Epithelial cell of prostate (primary cell): ENCODE data around the gene CDK10.

ENCODE experiments used
- DNase-seq: peaks from one replicate; pipeline ENCODE4 v3.0.0-alpha.2; 2011; ENCODE audit warnings: low read depth, low spot score
- H3K27ac ChIP-seq: fragments of 450-650 bp; 2 replicates; pipeline ENCODE4 v1.5.1; 2017; ENCODE audit warnings: mild to moderate bottlenecking

CDK10 gene

GRCh38 chr16:89709716-89710432 lies 23.4 kb downstream of the CDK10 start:
- DNase-seq: no peak
- H3K27ac ChIP-seq: no peak overlapping the region

- H3K27ac ChIP-seq: no peak overlapping the region
- no peak for DNase-seq
Observed at GRCh38 chr16:89710709-89711564, 24.4 kb downstream of the CDK10 start.

- H3K27ac ChIP-seq: no peak overlapping the region
- DNase-seq: no peak
Observed at GRCh38 chr16:89711601-89712273, 25.2 kb downstream of the CDK10 start.

GRCh38 chr16:89712274-89712781 lies 25.8 kb downstream of the CDK10 start:
- H3K27ac ChIP-seq: no peak overlapping the region

GRCh38 chr16:89716493-89716892 lies 30.0 kb downstream of the CDK10 start:
- no peak overlapping the region for H3K27ac ChIP-seq
- no peak for DNase-seq

More at GRCh38 chr16:89712274-89712781, 25.8 kb downstream of the CDK10 start:
- no peak for DNase-seq

- DNase-seq: no peak
Observed at GRCh38 chr16:89716916-89717687, 30.6 kb downstream of the CDK10 start.

GRCh38 chr16:89717688-89718505 lies 31.4 kb downstream of the CDK10 start:
- no peak for DNase-seq
- H3K27ac ChIP-seq: peak overlapping the region; percentile 91

More at GRCh38 chr16:89716916-89717687, 30.6 kb downstream of the CDK10 start:
- no peak overlapping the region for H3K27ac ChIP-seq

- H3K27ac ChIP-seq: peak overlapping the region; percentile 91
- no peak for DNase-seq
Observed at GRCh38 chr16:89720551-89720812, 34.0 kb downstream of the CDK10 start.

GRCh38 chr16:89720813-89721545 lies 34.5 kb downstream of the CDK10 start, which contains the start of the genes VPS9D1 and ZNF276:
TSS of gene VPS9D1 (minus strand) at chr16:89720898. CDS start at chr16:89720861, 37 bp downstream.
TSS of gene ZNF276 (plus strand) at chr16:89721537. CDS start at chr16:89721641, 104 bp downstream.
- peak within 1 kb of the TSS; percentile 91 for H3K27ac ChIP-seq

GRCh38 chr16:89721546-89722391 lies 35.3 kb downstream of the CDK10 start:
- no peak for DNase-seq
- peak overlapping the region; percentile 91 for H3K27ac ChIP-seq

More at GRCh38 chr16:89720813-89721545, 34.5 kb downstream of the CDK10 start, which contains the start of the genes VPS9D1 and ZNF276:
- DNase-seq: no peak

- H3K27ac ChIP-seq: peak overlapping the region; percentile 91
- DNase-seq: peak; percentile 62
Observed at GRCh38 chr16:89722392-89723278, 36.1 kb downstream of the CDK10 start.

- H3K27ac ChIP-seq: peak overlapping the region; percentile 91
- DNase-seq: no peak
Observed at GRCh38 chr16:89723279-89724250, 37.1 kb downstream of the CDK10 start.

- H3K27ac ChIP-seq: no peak overlapping the region
- DNase-seq: no peak
Observed at GRCh38 chr16:89727406-89728120, 41.1 kb downstream of the CDK10 start.

GRCh38 chr16:89729293-89729692 lies 42.8 kb downstream of the CDK10 start:
- H3K27ac ChIP-seq: no peak overlapping the region
- no peak for DNase-seq
